Amniotic stem cell (primary cell): ENCODE measurements around the gene RBMY1A1.
"Not testable (repeated sequence)": the region's sequence is repeated elsewhere in the genome, so short reads cannot be mapped to it uniquely, and the experiment has no call there.

Experiments
- DNase-seq: peaks from one replicate; lab custom pipeline; 2025; lab: John Stamatoyannopoulos, UW

Gene RBMY1A1

GRCh38 chrY:21534579-21534978 lies at the start of gene RBMY1A1:
Gene RBMY1A1 (plus strand): TSS chrY:21534879. CDS start chrY:21536892, 2,013 bp downstream.
- DNase-seq, result not testable (repeated sequence)

DNA sequence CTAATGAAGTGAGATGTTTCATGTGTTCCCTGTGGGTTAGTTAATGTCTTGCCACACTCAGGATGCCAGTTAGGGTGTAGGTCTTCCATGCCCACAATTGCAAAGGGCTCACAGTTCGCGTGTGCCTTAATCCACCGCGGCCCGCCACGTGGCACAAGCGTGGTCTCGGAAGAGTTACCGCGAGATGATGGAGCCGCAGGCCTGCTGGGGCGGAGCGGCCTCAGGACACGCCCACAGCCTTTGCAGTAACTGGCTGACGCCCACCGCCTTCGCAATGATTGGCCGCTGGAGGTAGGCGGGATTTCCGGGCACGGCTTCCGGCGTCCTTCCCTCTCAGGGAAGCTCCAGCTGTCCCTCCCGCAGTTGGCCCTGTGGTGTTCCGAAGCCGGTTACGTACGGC lies 23.6 kb upstream of the RBMY1A1 start, which contains the start of gene RBMY1B:
RBMY1B (plus strand) TSS at position 301 of the 400 bp plus-strand sequence. CDS start 2,013 bp downstream, outside the sequence.
- not testable (repeated sequence) for DNase-seq

DNA sequence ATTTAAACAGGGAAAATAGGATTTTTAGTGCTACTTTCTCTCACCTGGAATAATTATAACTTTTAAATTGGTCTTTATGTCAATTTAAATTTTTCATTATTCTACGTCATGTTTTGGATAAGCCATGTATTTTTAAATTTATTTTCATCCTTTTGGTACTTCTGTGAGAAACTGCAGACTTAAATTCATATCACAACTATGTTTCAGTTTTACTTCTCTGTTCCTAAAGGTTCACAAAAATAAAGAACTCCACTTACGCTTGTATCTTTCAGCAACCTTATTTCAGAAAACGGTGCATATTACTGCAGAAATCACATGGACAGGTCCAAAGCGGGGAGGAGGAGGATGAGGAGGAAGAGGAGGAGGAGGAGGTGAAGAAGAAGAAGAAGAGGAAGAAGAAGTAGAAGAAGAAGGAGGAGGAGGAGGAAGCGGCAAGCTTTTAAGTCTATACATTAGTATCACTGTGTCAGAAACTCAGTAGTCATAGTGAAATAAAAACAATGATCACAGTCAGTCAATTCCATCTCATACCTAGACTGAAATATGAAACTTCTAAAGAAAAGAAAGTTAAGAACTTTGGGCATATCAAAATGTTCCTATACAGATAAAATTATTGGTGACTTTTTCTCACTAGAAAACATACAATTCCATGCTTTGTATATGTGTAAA lies 24.8 kb downstream of the RBMY1A1 start:
- DNase-seq, result not testable (repeated sequence)

DNA sequence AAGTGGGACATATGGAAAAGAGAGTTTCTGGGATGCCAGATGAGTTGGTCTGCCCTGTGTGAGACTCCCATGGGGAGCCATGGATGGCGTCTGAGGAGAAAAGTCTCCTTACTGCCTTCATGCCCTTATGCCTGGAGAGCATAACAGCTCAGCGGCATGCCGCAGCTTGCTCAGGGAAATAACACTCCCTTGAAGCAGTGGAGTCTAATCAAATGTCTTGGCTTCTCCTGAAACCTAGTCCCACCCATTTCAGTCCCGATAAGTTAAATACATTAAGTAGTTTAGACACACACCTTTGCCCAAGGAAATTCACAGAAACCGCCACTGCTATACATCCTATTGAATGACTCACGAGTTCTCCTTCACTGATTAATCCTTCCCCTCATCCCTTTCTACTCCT lies 50.8 kb downstream of the RBMY1A1 start:
- DNase-seq, result no peak

- not testable (repeated sequence) for DNase-seq
Observed at GRCh38 chrY:21586454-21586853, 51.8 kb downstream of the RBMY1A1 start.

GRCh38 chrY:21592059-21592458 lies 57.4 kb downstream of the RBMY1A1 start:
- DNase-seq, result no peak

GRCh38 chrY:21596287-21596686 lies 61.6 kb downstream of the RBMY1A1 start:
- DNase-seq, result not testable (repeated sequence)
